ENCODE measurements around the gene BHLHE41. TPM values are rescaled to one million over a fixed set of nuclear protein-coding genes. Genes with fewer than 3 reads are reported as not detected.
A peak's percentile ranks its signal among the peaks of the same experiment; 100 is the strongest.

The BHLHE41 gene
- total and polyA plus RNA-seq, 4 experiments from 2014 or later = 0.20 to 0.55 TPM; not detected in 2

DNA sequence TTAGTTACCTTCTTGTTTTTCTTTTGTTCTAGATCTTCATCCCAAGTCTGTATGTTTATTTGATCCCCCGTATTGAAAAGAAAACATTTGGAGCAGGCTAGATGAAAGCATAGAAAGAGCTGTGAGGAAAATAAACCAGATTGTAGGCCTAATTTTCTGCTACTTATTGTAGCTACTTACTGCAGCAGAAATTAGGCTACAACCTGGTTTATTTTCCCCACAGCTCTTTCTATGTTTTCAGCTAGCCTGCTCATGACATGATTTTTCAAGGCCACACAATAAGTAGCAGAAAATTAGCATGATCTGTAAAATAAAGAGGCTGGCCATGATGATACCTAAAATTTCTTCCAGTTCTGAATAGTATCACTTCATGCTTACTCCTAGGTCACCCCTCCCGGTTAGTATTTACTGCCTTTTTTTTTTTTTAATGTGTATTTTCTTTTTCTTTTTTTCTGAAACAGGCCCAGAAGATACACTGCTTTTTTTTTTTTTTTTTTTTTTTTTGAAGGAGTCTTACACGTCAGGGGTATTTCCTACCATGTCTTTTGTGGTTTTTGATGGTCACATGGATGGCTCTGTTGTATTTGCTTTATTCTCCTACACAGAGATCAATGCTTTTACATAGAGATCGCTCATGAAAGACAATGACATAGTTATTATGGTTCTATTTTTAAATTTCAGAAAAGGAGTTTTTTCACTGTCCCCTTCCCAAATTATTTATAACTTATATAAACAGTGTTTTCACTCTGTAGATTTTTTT lies 32.3 kb downstream of the BHLHE41 start:
- Histone ChIP-seq H3K9me3 (ENCODE audit: control insufficient read depth in 1 of 2, low read length in 2 of 2) (no peaks in the 10 kb centered on the region), H3K27ac (ENCODE audit: low read depth, low read length) (no peak overlapping the region), H3K4me3 (ENCODE audit: low read length in 2 of 2) (no peak overlapping the region), H3K4me1 (ENCODE audit: insufficient read depth, low read length) (no peaks in the 10 kb centered on the region), H3K27me3 (ENCODE audit: insufficient read depth, low read length) (no peaks in the 10 kb centered on the region), H3K36me3 (ENCODE audit: insufficient read depth, low read length) (no peaks in the 10 kb centered on the region)
- H3K9me3 Mint-ChIP-seq = no peaks in the 10 kb centered on the region
- ChIA-PET POLR2A (ENCODE audit: partially characterized antibody) (no interaction called here), CTCF (ENCODE audit: partially characterized antibody) (interaction anchor here (1.7 kb wide), 1 partner anchor 10 kb away, joined by 4 read pairs; no protein-coding TSS in a partner anchor)
- peaks cover 0 to 1% (median 0%) of the 10 kb centered on the region in 4 donors for H3K4me1 Mint-ChIP-seq
- H3K27me3 Mint-ChIP-seq = peaks cover 0 to 3% of the 10 kb centered on the region in 2 donors
- no peaks in the 10 kb centered on the region for H3K36me3 Mint-ChIP-seq
- no peak for DNase-seq
- H3K27ac Mint-ChIP-seq = peak overlapping the region in 1 of 7 donors; percentile 1
- no peak overlapping the region for H3K4me3 Mint-ChIP-seq
- intact Hi-C loops (cut with micrococcal nuclease) = no loop called here

GRCh38 chr12:26091822-26092221 lies 33.0 kb downstream of the BHLHE41 start:
- Mint-ChIP-seq H3K4me3 (no peak overlapping the region), H3K27me3 (peaks cover 0 to 4% of the 10 kb centered on the region in 2 donors), H3K36me3 (no peaks in the 10 kb centered on the region), H3K27ac (no peak overlapping the region), H3K4me1 (no peaks in the 10 kb centered on the region), H3K9me3 (no peaks in the 10 kb centered on the region)
- CTCF ChIA-PET (ENCODE audit: partially characterized antibody) = interaction anchor here (0.9 to 1.7 kb wide), 2 partner anchors 11 to 793 kb away, joined by 3 to 4 read pairs; no protein-coding TSS in a partner anchor
- H3K27me3 ChIP-seq (ENCODE audit: insufficient read depth, low read length) = no peaks in the 10 kb centered on the region
- no peak for DNase-seq
- no peak overlapping the region for H3K4me3 ChIP-seq (ENCODE audit: low read length in 2 of 2)
- H3K36me3 ChIP-seq (ENCODE audit: insufficient read depth, low read length) = no peaks in the 10 kb centered on the region
- no peak overlapping the region for H3K27ac ChIP-seq (ENCODE audit: low read depth, low read length)
- intact Hi-C loops (cut with micrococcal nuclease) = no loop called here
- H3K9me3 ChIP-seq (ENCODE audit: control insufficient read depth in 1 of 2, low read length in 2 of 2) = no peaks in the 10 kb centered on the region
- H3K4me1 ChIP-seq (ENCODE audit: insufficient read depth, low read length) = no peaks in the 10 kb centered on the region
- POLR2A ChIA-PET (ENCODE audit: partially characterized antibody) = no interaction called here

DNA sequence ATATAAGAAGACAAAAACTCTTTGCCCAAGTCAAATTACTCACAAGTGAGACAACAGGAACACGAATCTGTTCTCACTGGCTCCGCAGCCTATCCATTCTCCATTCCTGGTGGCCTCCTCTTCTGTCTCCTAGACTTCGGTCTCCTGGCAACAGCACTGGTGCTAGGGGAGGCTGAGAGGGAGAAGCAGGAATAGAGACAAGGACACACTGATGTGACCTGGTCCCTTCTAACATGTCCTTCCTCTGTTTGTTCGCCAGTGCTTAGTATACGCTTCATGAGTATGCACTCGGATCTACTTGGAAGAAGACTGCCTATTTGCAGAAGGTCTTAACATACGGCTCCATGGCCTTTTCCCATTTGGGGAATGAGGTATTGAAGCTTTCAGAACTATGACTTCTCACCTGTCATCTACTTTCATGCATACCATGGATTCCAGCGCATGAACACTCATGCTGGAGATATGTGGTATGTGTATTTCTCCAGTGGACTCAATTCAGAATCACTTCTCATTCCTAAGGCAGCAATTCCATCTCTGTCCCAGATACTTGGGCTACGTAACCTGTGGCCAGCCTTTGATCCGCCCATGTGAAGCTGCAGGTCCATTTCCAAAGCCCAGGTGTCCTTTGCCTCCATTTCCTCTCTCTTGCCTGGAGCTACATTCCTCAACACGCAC lies 33.9 kb downstream of the BHLHE41 start:
- Mint-ChIP-seq H3K27ac (no peak overlapping the region), H3K36me3 (no peaks in the 10 kb centered on the region), H3K4me3 (no peak overlapping the region), H3K4me1 (no peaks in the 10 kb centered on the region), H3K9me3 (no peaks in the 10 kb centered on the region), H3K27me3 (peaks cover 0 to 4% of the 10 kb centered on the region in 2 donors)
- ChIA-PET CTCF (ENCODE audit: partially characterized antibody) (interaction anchor here (0.5 to 1.7 kb wide), 3 partner anchors 11 to 1222 kb away, joined by 3 to 4 read pairs (median 3); no protein-coding TSS in a partner anchor), POLR2A (ENCODE audit: partially characterized antibody) (no interaction called here)
- H3K36me3 ChIP-seq (ENCODE audit: insufficient read depth, low read length) = no peaks in the 10 kb centered on the region
- no peak overlapping the region for H3K27ac ChIP-seq (ENCODE audit: low read depth, low read length)
- no peaks in the 10 kb centered on the region for H3K9me3 ChIP-seq (ENCODE audit: control insufficient read depth in 1 of 2, low read length in 2 of 2)
- no peaks in the 10 kb centered on the region for H3K4me1 ChIP-seq (ENCODE audit: insufficient read depth, low read length)
- no peak for DNase-seq
- intact Hi-C loops (cut with micrococcal nuclease) = no loop called here
- no peak overlapping the region for H3K4me3 ChIP-seq (ENCODE audit: low read length in 2 of 2)
- H3K27me3 ChIP-seq (ENCODE audit: insufficient read depth, low read length) = no peaks in the 10 kb centered on the region

GRCh38 chr12:26088998-26089397 lies 35.8 kb downstream of the BHLHE41 start:
- POLR2A ChIA-PET (ENCODE audit: partially characterized antibody) = no interaction called here

GRCh38 chr12:26086936-26087335 lies 37.9 kb downstream of the BHLHE41 start:
- no peak overlapping the region for H3K27ac Mint-ChIP-seq
- peaks cover 0 to 12% (median 4%) of the 10 kb centered on the region in 8 donors for H3K9me3 Mint-ChIP-seq
- H3K27me3 Mint-ChIP-seq = peaks cover 0 to 4% of the 10 kb centered on the region in 2 donors
- no peak overlapping the region for H3K4me3 Mint-ChIP-seq
- Histone ChIP-seq H3K4me1 (ENCODE audit: insufficient read depth, low read length) (no peaks in the 10 kb centered on the region), H3K27ac (ENCODE audit: low read depth, low read length) (no peak overlapping the region), H3K9me3 (ENCODE audit: control insufficient read depth in 1 of 2, low read length in 2 of 2) (no peaks in the 10 kb centered on the region), H3K4me3 (ENCODE audit: low read length in 2 of 2) (no peak overlapping the region), H3K27me3 (ENCODE audit: insufficient read depth, low read length) (no peaks in the 10 kb centered on the region), H3K36me3 (ENCODE audit: insufficient read depth, low read length) (no peaks in the 10 kb centered on the region)
- POLR2A ChIA-PET (ENCODE audit: partially characterized antibody) = no interaction called here
- no peaks in the 10 kb centered on the region for H3K4me1 Mint-ChIP-seq
- DNase-seq = no peak
- H3K36me3 Mint-ChIP-seq = no peaks in the 10 kb centered on the region
- intact Hi-C loops (cut with micrococcal nuclease) = no loop called here
- CTCF ChIA-PET (ENCODE audit: partially characterized antibody) = no interaction called here

More at GRCh38 chr12:26088998-26089397, 35.8 kb downstream of the BHLHE41 start:
- no peaks in the 10 kb centered on the region for H3K9me3 ChIP-seq (ENCODE audit: control insufficient read depth in 1 of 2, low read length in 2 of 2)
- Mint-ChIP-seq H3K27ac (no peak overlapping the region), H3K4me1 (no peaks in the 10 kb centered on the region), H3K4me3 (no peak overlapping the region), H3K36me3 (no peaks in the 10 kb centered on the region), H3K9me3 (peaks cover 0 to 4% (median under 1%) of the 10 kb centered on the region in 8 donors), H3K27me3 (peaks cover 0 to 4% of the 10 kb centered on the region in 2 donors)
- no peaks in the 10 kb centered on the region for H3K36me3 ChIP-seq (ENCODE audit: insufficient read depth, low read length)
- DNase-seq = no peak
- no peak overlapping the region for H3K27ac ChIP-seq (ENCODE audit: low read depth, low read length)
- no peaks in the 10 kb centered on the region for H3K27me3 ChIP-seq (ENCODE audit: insufficient read depth, low read length)
- CTCF ChIA-PET (ENCODE audit: partially characterized antibody) = interaction anchor here (1.7 kb wide), 1 partner anchor 9 kb away, joined by 5 read pairs; no protein-coding TSS in a partner anchor
- H3K4me3 ChIP-seq (ENCODE audit: low read length in 2 of 2) = no peak overlapping the region
- intact Hi-C loops (cut with micrococcal nuclease) = no loop called here
- no peaks in the 10 kb centered on the region for H3K4me1 ChIP-seq (ENCODE audit: insufficient read depth, low read length)

DNA sequence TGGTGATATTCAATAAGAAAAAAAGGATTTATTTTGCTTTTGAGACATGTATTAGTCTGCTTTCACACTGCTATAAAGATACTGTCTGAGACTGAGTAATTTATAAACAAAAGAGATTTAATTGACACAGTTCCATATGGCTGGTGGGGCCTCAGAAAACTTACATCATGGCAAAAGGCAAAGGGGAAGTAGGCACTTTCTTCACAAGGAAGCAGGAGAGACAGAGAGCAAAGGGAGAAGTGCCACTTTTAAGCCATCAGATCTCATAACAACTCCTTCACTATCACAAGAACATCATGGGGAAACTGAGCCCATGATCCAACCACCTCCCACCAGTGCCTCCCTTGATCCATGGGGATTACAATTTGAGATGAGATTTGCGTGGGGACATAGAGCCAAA lies 43.9 kb downstream of the BHLHE41 start:
- H3K4me3 Mint-ChIP-seq = no peak overlapping the region
- DNase-seq = no peak
- Histone ChIP-seq H3K36me3 (ENCODE audit: insufficient read depth, low read length) (no peaks in the 10 kb centered on the region), H3K4me1 (ENCODE audit: insufficient read depth, low read length) (no peaks in the 10 kb centered on the region), H3K4me3 (ENCODE audit: low read length in 2 of 2) (no peak overlapping the region), H3K27me3 (ENCODE audit: insufficient read depth, low read length) (no peaks in the 10 kb centered on the region), H3K27ac (ENCODE audit: low read depth, low read length) (no peak overlapping the region), H3K9me3 (ENCODE audit: control insufficient read depth in 1 of 2, low read length in 2 of 2) (no peaks in the 10 kb centered on the region)
- intact Hi-C loops (cut with micrococcal nuclease) = no loop called here
- H3K27ac Mint-ChIP-seq = peak overlapping the region in 1 of 7 donors; percentile 44
- peaks cover 0 to 12% (median 4%) of the 10 kb centered on the region in 8 donors for H3K9me3 Mint-ChIP-seq
- H3K36me3 Mint-ChIP-seq = no peaks in the 10 kb centered on the region
- peaks cover 0 to 2% of the 10 kb centered on the region in 2 donors for H3K27me3 Mint-ChIP-seq
- no peaks in the 10 kb centered on the region for H3K4me1 Mint-ChIP-seq
- POLR2A ChIA-PET (ENCODE audit: partially characterized antibody) = no interaction called here
- CTCF ChIA-PET (ENCODE audit: partially characterized antibody) = no interaction called here

- Histone ChIP-seq H3K27me3 (ENCODE audit: insufficient read depth, low read length) (no peaks in the 10 kb centered on the region), H3K36me3 (ENCODE audit: insufficient read depth, low read length) (no peaks in the 10 kb centered on the region), H3K4me3 (ENCODE audit: low read length in 2 of 2) (no peak overlapping the region), H3K27ac (ENCODE audit: low read depth, low read length) (no peak overlapping the region), H3K9me3 (ENCODE audit: control insufficient read depth in 1 of 2, low read length in 2 of 2) (no peaks in the 10 kb centered on the region), H3K4me1 (ENCODE audit: insufficient read depth, low read length) (no peaks in the 10 kb centered on the region)
- DNase-seq = no peak
- peaks cover under 1 to 7% of the 10 kb centered on the region in 2 donors for H3K27me3 Mint-ChIP-seq
- H3K4me3 Mint-ChIP-seq = no peak overlapping the region
- H3K27ac Mint-ChIP-seq = no peak overlapping the region
- H3K36me3 Mint-ChIP-seq = no peaks in the 10 kb centered on the region
- ChIA-PET POLR2A (ENCODE audit: partially characterized antibody) (no interaction called here), CTCF (ENCODE audit: partially characterized antibody) (no interaction called here)
- intact Hi-C loops (cut with micrococcal nuclease) = no loop called here
- H3K9me3 Mint-ChIP-seq = peaks cover 0 to 10% (median 1%) of the 10 kb centered on the region in 8 donors
- H3K4me1 Mint-ChIP-seq = no peaks in the 10 kb centered on the region
Measured at GRCh38 chr12:26077915-26078702, 46.7 kb downstream of the BHLHE41 start.

Measured in CD4-positive, alpha-beta memory T cell (primary cell).